ENCODE data around the gene MED22.
"Not testable (repeated sequence)": the region's sequence is repeated elsewhere in the genome, so short reads cannot be mapped to it uniquely, and the experiment has no call there.

Gene MED22

DNA sequence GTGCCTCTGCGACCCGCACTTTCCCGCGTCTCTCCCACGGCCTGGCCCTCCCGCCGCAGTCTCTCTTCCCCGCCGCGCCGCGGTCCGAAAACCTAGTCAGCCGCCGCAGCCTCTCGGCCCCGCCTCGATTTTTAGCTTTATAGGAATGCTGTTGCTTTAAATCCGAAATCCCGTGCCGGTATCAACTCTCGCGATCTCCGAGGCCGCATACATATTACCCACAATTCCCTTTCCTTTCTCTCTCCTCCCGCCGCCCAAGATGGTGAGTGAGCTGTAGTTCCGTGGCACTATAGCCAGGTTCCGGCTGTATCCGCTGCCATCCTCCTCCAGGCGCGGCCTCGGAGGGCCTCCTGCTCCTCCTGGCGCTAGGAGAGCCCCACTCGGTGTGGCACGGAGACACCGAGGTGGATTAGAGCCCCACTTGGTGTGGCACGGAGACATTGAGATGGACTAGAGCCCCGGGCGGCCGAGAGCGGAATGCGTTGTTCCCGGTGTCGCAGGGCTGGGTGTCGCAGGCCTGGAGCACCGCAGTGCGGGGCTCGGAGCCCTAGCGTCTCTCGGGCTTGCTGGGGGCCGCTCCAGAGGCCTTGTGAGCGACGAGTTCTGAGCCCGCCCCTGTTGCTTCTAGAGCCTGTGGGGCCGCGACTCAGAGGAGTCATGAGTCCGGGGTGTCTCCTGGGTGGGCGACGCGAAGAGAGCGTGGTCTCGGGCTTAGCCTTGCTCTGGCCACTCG is at the start of gene MED22, which contains the start of gene RPL7A:
TSS of gene MED22 (minus strand) at position 147 of the 733 bp plus-strand sequence. CDS start 1,469 bp downstream, outside the sequence.
TSS of gene RPL7A (plus strand) at position 234 of the 733 bp plus-strand sequence. CDS start at position 260, 26 bp downstream.
- no peak for FAIRE-seq
- peak; percentile 88 for DNase-seq (ENCODE audit: low spot score)

GRCh38 chr9:133397370-133397769 is 49.4 kb upstream of the MED22 start:
- DNase-seq (ENCODE audit: low spot score) (no peak), FAIRE-seq (no peak)

GRCh38 chr9:133396952-133397351 is 49.0 kb upstream of the MED22 start:
- FAIRE-seq (no peak), DNase-seq (ENCODE audit: low spot score) (no peak)

DNA sequence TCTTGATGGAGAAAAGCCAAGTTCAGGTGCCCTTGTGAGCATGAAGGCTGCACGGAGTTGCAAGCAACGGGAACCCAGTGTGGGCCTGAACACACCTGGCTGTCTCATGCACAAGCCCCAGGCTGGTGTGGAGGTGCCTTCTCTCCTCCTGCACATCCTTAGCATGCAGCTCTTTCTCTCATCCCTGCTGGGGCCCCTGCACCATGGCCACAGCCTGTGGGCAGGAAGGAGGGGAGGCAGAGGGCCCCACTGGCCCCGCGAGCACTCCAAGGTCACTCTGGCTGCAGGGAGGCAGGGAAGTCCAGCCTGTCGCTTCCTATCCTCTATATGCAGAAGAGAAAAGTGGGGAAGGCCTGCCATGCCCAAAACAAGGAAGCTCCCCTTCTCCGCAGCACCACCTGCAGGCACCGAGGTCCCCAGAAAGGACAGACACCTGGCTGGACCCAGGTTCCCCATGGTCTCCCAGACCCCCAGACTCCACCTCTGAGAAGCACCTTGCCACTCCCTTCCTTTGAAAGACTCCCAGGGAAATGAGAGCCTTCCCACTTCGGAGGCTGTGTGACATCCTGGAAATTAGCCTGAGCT is 46.8 kb upstream of the MED22 start:
- FAIRE-seq (no peak), DNase-seq (ENCODE audit: low spot score) (no peak)

- DNase-seq (ENCODE audit: low spot score): no peak
- no peak for FAIRE-seq
Observed at GRCh38 chr9:133393399-133393798, 45.5 kb upstream of the MED22 start.

DNA sequence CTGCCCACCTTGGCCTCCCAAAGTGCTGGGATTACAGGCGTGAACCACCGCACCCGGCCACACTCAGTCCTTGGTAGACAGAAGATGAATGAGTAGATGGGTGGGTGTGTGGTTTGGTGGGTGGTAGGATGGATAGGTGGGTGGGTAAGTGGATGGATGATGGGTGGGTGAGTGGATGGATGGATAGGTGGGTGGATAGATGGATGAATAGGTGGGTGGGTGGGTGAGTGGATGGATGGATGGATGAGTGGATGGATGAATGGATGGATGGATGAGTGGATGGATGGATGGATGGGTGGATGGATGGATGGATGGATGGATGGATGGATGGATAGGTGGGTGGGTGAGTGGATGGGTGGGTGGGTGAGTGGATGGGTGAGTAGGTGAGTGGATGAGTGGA is 44.4 kb upstream of the MED22 start:
- not testable (repeated sequence) for FAIRE-seq

DNA sequence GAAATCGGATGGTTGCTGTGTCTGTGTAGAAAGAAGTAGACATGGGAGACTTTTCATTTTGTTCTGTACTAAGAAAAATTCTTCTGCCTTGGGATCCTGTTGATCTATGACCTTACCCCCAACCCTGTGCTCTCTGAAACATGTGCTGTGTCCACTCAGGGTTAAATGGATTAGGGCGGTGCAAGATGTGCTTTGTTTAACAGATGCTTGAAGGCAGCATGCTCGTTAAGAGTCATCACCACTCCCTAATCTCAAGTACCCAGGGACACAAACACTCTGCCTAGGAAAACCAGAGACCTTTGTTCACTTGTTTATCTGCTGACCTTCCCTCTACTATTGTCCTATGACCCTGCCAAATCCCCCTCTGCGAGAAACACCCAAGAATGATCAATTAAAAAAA is 43.5 kb upstream of the MED22 start:
- DNase-seq (ENCODE audit: low spot score); FAIRE-seq: not testable (repeated sequence)

More for the DNA sequence above, 44.4 kb upstream of the MED22 start:
- DNase-seq (ENCODE audit: low spot score): not testable (repeated sequence)

DNA sequence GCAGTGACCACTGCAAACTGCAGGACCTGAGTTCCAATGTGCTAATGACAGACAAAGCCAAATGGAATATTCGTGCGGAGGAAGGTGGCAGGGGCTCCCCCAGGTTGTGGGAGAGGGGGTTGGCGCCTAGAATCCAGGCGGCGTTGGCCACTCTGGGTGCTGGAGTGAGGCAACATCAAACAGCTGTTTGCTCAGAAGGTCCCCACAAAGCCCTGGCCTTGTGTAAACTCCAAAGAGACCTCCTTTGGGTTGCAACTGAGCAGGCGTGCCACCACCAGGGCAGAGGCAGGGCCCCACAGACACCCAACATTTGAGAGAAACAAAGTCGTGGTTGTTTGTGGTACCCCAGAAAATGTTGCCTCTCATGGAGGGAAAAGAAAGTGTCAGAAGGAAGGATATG is 42.8 kb upstream of the MED22 start:
- no peak for DNase-seq (ENCODE audit: low spot score)
- no peak for FAIRE-seq

DNA sequence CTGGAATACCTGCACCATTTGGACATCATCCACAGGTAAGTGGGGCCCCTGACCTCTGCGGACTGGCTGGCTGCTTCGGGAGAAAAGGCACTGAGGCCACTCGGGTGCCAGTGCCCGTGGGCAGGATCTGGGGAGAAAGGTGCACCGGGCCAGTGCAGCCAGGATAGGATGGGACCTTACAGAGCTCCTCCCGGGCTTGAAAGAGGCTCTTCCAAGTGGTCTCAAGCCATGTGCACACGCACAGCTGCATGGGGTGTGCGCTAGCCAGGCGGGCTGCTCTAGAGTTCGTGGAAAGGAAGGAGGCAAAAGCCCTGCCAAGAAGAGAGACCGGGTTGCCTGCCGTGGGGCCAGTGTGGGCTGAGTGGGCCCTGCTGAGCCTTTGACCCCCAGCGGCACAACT is 41.6 kb upstream of the MED22 start:
- DNase-seq (ENCODE audit: low spot score) (no peak), FAIRE-seq (no peak)

GRCh38 chr9:133389025-133389557 is 41.2 kb upstream of the MED22 start:
- no peak for FAIRE-seq
- no peak for DNase-seq (ENCODE audit: low spot score)

- no peak for DNase-seq (ENCODE audit: low spot score)
Observed at GRCh38 chr9:133387680-133388079, 39.7 kb upstream of the MED22 start.

DNA sequence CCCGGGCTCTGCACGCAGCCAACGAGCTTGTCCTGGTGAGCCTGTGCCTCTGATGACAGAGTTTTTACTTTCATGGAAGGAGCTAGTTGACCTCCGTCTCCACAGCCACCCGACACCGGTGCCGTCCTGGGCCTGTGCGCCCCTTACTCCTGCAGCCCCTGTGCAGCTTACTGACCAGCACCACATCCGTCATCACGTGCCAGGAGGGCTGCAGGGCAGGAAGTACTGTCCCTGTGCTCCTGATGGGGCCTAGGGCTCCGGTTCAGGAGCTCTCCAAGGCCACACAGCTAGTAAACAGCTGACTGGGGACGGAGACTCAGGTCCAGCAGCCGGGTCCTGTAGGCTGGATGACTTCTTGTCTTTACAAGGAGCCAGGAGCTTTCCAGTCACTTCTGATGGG is 38.4 kb upstream of the MED22 start:
- DNase-seq (ENCODE audit: low spot score) (no peak), FAIRE-seq (no peak)

More at GRCh38 chr9:133387680-133388079, 39.7 kb upstream of the MED22 start:
- no peak for FAIRE-seq

DNA sequence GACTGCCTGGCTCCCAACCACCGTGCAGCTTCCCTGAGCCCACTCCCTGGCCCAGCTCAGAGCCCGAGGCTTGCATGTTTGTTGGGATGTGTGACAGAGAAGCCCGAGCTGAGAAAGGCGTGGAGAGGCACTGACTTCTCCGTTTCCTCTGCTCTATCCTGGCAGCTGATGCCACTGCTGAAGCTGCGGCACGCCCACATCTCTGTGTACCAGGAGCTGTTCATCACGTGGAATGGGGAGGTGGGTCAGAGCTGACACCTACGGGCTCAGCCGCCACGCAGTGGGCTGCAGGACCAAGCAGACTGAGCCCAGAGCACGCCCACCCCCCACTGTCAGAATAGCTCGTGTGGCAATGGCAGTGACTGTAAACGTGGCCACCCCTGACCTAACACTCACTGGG is 37.5 kb upstream of the MED22 start:
- FAIRE-seq (no peak), DNase-seq (ENCODE audit: low spot score) (no peak)

- DNase-seq (ENCODE audit: low spot score): no peak
- FAIRE-seq: no peak
Observed at GRCh38 chr9:133384736-133385321, 36.9 kb upstream of the MED22 start.

GRCh38 chr9:133383438-133383837 is 35.5 kb upstream of the MED22 start:
- FAIRE-seq (no peak), DNase-seq (ENCODE audit: low spot score) (no peak)

- DNase-seq (ENCODE audit: low spot score): no peak
- FAIRE-seq: no peak
Observed at GRCh38 chr9:133382507-133383141, 34.7 kb upstream of the MED22 start.

DNA sequence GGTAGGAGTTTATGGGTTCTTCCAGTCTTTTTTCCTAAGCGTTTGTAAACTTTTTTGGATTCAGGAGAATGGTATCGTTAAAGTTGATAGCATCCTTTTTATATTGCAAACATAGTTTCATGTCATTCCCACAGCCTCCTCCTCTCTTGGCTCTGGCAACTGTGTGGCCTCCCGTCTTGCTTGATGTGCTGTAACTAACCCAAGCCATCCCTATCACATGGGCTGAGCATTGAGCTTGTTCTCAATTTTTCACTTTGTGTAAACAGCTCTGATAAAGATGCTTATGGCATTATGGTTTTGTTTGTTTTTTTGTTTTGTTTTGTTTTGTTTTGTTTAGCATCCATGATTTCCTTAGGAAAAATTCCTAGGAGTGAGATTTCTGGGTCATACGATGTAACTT is 32.8 kb upstream of the MED22 start:
- DNase-seq (ENCODE audit: low spot score) (no peak), FAIRE-seq (no peak)

- no peak for FAIRE-seq
- DNase-seq (ENCODE audit: low spot score): no peak
Observed at GRCh38 chr9:133379153-133380086, 31.5 kb upstream of the MED22 start.

DNA sequence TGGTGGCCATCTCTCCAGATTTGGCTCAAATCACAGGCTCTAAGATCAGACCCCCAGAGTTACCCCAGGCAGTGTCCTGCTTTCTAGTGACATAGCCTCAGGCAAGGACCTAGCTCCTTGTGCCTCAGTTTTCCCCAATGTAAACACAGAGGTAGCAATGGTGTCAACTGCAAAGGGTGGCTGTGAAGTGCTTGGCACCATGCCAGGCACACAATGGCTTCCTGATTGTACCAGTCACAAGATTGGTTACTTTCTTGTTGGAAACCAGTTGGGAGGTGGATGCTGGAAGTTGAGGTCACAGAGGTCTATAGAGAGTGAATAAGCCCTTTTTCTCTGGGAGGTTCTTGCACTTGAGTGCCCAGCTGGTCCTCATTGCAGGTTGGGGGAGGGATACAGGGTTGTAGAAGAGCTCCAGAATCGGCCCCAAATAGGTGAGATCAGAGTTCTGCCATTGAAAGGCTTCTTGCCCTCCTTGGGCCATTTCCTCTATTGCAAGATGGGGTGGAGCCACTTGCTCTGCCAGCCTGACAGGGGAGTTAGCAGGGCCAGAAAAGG is 30.6 kb upstream of the MED22 start:
- no peak for DNase-seq (ENCODE audit: low spot score)
- no peak for FAIRE-seq

DNA sequence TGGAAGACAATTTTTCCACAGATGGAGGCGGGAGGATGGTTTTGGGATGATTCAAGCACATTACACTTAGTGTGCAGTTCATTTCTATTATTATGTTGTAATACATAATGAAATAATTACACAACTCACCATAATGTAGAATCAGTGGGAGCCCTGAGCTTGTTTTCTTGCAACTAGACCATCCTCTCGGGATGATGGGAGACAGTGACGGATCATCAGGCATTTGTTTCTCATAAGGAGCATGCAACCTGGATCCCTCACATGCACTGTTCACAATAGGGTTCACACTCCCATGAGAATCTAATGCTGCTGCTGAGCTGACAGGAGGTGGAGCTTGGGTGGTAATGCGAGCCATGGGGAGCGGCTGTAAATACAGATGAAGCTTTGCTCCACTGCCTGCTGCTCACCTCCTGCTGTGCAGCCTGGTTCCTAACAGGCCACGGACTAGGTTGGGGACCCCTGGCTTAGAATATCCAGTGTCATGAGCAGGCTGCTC is 29.8 kb upstream of the MED22 start:
- DNase-seq (ENCODE audit: low spot score) (no peak), FAIRE-seq (no peak)
